ENCODE data around the gene OLFML3.

- TF ChIP-seq POLR2A (IDR thresholded peaks at IDR 0.05; ENCODE audit: low read depth, low read length) (no peak), POLR2AphosphoS5 (IDR thresholded peaks at IDR 0.05; ENCODE audit: low read depth, low read length) (no peak), TAF1 (IDR thresholded peaks at IDR 0.05; ENCODE audit: borderline replicate concordance, low read depth, low read length) (no peak)
Observed at GRCh38 chr1:113984710-113985109, 5.4 kb downstream of the OLFML3 start.

Measured in GM12892 (cell line).